GM21526 (cell line): ENCODE data around the gene TOX2.

Experiments used
- ATAC-seq: cut with Tn5 transposase; IDR thresholded peaks from one replicate; pipeline ENCODE4 v1.9.1; 2021; ENCODE audit warnings: moderate library complexity; ENCODE audit not compliant: unreplicated experiment, low FRiP score

Gene TOX2

GRCh38 chr20:43915211-43916072 is 790 bp downstream of the TOX2 start:
- no peak for ATAC-seq

GRCh38 chr20:43916073-43916880 is 1.6 kb downstream of the TOX2 start:
- no peak for ATAC-seq

GRCh38 chr20:43916881-43917371 is 2.3 kb downstream of the TOX2 start:
- ATAC-seq, result no peak

DNA sequence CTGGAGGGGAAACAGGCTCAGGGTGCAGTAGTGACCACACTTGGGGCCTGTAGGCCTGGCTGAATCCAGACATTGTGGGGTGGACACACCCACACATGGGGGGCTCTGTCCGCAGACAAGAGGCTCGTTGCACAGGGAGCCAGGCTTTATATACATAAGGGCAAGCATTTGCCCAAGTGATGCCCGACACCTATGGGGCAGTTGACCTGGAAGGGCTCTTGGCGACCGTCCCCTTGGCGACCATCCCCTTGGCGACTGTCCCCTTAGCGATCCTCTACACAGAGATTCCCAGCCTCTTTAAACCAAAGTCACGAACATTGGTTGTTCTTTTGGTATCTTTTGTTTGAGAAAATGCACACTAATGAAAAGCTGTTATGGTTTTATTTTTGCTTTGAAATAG is 2.7 kb downstream of the TOX2 start:
- no peak for ATAC-seq

DNA sequence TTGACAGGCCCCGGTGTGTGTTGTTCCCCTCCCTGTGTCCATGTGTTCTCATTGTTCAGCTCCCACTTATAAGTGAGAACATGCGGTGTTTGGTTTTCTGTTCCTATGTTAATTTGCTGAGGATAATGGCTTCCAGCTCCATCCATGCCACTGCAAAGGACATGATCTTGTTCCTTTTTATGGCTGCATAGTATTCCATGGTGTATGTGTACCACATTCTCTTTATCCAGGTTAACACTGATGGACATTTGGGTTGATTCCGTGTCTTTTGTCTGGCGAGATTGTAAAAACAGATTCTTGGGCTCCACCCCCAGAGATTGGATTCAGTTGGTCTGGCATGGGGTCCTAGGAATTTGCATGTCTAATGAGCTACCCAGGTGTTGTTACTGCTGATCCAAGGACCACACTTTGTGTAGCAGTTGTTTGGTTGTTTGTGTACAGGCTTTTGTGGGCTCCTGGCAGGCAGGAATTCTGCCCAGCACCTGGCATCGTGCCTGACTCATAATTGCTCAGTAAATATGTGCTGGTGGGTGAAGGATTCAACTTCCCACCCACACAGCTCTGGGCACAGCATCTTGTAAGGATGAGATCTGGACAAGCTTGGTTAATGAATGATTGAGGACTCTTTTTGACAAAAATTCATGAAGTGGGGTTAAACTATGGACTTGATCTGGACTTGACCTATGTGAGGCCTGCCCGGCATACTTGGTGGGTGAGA is 5.2 kb downstream of the TOX2 start:
- ATAC-seq, result no peak

DNA sequence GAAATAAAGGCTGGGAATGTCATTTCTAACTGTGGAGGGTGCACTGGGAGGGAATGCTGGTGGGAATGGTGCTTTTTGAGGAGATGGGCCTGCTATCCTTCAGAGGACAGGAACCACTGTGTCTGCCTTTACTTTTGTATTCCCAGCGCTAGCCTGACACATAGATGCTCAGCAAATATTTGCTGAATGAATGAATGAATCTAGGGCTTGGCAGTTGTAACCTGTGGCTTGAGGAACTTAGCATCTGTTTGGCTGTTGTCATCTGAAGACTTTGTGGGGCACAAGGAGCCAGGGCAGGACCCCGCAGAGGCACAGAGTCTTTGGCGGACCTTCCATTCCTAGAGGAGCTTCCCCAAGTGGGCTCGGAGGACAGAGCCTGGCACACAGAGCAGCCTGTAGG is 6.1 kb downstream of the TOX2 start:
- no peak for ATAC-seq

DNA sequence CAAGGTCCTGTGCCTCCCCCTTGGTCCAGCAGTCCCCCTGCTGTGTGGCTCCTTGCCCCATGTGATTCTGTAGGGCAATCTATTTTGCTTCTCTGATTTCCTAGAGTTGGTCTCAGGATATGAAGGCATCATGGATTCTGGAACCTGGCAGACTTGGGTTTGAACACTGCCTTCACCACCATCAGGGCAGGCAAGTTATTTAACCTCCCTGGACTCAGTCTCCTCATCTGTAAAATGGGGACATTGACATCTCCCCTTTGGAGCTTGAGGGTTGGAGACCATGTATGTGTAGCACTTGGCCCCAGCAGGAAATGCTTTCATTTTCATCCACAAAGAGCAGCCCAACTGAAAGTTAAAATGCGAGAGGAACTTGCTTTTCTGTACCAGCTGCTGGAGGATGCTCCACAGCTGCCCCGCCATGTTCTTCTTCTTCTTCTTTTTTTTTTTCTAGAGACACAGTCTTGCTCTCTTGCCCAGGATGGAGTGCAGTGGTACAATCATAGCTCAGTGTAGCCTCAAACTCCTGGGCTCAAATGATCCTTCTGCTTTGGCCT is 6.7 kb downstream of the TOX2 start:
- ATAC-seq, result no peak

GRCh38 chr20:43922614-43923013 is 8.0 kb downstream of the TOX2 start:
- no peak for ATAC-seq

GRCh38 chr20:43923322-43923721 is 8.7 kb downstream of the TOX2 start:
- no peak for ATAC-seq

- no peak for ATAC-seq
Measured at GRCh38 chr20:43923917-43924316, 9.3 kb downstream of the TOX2 start.

DNA sequence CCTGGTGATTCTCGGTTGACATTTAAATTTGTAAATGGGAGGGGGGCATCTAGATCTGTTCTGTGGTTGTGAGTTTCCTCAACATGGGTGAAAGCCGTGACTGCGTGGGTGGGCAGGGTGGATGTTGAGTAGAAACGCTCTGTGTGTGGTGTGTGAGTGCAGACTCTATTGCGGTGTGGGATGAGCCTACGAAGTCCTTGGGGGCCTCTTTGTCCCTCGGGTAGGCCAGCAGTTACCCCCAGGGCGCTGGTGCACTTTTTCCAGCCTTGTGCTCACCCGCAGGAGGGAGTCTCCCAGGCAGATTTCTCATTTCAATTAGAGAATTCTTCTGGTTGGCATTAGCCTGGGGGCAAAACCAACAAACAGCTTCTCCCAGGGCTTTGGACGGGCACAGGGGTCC is 10.6 kb downstream of the TOX2 start:
- ATAC-seq, result no peak

GRCh38 chr20:43925801-43926200 is 11.1 kb downstream of the TOX2 start:
- no peak for ATAC-seq

DNA sequence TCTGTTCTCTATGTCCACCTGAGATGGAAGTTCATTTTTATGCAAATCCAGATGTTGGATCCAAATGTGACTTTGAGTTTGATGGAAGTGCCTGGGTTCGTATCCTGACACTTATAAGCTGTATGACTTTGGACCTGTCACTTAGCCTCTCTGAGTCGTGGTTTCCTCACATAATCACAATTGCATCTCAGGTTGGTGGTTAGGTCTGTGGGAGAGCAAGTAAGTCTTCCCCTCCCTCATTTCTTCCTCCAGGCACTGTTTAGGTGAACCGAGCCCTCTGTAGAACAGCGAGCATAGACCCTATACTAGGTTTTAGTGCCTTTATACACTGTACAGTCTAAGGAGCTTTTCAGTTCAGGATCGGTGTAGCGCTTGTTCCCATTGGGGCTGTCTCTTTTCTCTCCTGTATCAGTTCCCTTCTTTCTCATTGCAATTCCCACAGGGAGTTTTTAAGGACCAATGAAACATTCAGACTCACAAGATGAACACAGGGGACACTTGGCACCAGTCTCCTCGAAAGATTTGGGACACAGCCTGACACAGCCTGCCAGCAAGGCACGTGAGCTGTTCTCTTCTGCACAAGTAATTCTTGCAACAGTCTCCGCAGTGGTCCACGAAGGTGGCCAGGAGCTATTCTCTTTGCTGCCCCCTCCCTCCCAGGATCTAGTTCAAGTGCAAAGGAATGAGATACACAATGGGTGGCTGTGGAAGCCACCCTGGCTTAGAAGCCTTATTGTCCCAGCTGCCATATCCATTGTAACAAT is 11.8 kb downstream of the TOX2 start:
- no peak for ATAC-seq

DNA sequence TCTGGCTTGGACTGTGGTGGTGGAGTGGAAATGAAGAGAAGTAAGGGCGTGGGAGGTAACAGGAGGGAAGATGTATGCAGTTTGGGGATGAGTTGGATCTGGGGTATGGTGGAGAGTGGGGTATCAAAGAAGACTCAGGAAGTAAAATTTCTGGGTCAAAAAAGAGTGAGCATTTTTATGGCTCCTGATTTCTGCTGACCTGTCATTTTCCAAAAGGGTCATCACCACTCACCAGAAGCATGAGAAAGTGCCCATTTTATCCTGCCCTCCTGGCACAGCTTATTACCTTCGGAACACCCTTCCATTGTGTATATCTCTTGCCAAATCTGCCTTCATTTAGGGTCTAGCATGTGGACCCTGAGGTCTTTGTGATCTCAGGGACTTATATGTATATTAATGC is 17.3 kb downstream of the TOX2 start:
- no peak for ATAC-seq

- no peak for ATAC-seq
Measured at GRCh38 chr20:43934833-43935232, 20.2 kb downstream of the TOX2 start.

- ATAC-seq, result no peak
Measured at GRCh38 chr20:43936104-43936770, 21.6 kb downstream of the TOX2 start.

DNA sequence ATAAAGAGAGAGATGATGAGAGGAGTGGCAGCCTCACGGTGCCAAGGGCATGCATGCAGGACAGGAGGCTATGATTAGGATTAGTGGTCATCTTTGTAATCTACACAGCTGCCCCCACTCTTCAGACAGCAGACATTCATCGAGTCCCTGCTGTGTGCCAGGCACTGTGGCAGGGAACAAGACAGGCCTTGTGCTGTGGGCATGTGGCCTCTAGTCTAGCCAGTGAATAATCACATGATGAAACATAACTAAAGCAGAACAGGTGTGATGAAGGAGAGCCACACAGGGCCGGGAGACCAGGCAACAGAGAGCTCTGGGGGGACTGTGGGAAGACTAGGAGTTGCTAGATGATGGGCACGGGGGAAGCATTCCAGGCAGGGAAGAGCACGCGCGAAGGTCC is 22.2 kb downstream of the TOX2 start:
- no peak for ATAC-seq

GRCh38 chr20:43937591-43937990 is 22.9 kb downstream of the TOX2 start:
- no peak for ATAC-seq

DNA sequence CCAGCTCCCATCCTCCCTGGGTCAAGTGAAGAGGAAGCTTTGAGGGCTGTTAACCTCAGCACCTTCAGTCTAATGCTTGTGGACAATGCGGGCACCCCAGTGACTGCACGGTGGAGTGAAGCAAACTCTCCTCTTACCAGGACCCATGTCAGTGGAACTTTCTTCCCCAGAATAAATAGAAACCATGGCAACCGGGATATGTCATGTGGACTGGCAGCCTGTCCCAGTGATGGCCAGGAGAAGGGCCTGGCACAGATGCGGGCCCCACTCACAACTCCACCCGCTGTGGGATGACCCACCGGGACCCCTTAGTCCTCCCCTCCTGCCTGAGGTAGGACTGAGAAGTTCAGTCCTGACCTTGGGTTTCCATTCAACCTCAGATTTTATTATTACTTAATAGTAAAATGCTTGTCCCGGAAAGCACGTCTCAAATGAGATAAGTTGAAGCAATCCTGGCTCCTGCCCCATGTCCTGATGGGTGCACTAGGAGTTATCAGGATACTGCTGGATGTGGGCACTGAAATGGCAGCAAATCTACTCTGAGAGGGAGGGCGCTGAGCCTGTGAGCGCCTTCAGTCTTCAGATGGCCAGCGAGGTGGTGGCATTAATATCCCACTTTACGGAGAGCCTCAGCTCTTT is 23.5 kb downstream of the TOX2 start:
- ATAC-seq, result no peak
